Measurements from ENCODE around the gene GDE1. TPM values are rescaled to one million over a fixed set of nuclear protein-coding genes. Genes with fewer than 3 reads are reported as not detected.

Gene GDE1
- total RNA-seq, 1 donor from 2014 or later: 126 TPM

- intact Hi-C loops (cut with micrococcal nuclease): no loop called here
- Histone ChIP-seq H3K27me3 (ENCODE audit: low read depth) (no peaks in the 10 kb centered on the region), H3K9me3 (replicated peaks) (no peaks in the 10 kb centered on the region), H3K36me3 (peaks cover 30% of the 10 kb centered on the region), H3K27ac (replicated peaks) (no peak overlapping the region), H3K4me1 (peaks cover 39% of the 10 kb centered on the region), H3K4me3 (no peak overlapping the region)
- no peak for TF ChIP-seq CTCF (IDR thresholded peaks at IDR 0.05; ENCODE audit: borderline replicate concordance)
- DNase-seq: no peak
Observed at GRCh38 chr16:19515757-19516156, 6.1 kb downstream of the GDE1 start.

- DNase-seq: no peak
- peaks cover 49% of the 10 kb centered on the region for H3K36me3 ChIP-seq
- H3K9me3 ChIP-seq (replicated peaks): no peaks in the 10 kb centered on the region
- no peak for TF ChIP-seq CTCF (IDR thresholded peaks at IDR 0.05; ENCODE audit: borderline replicate concordance)
- H3K27ac ChIP-seq (replicated peaks): no peak overlapping the region
- H3K4me1 ChIP-seq: peaks cover 18% of the 10 kb centered on the region
- H3K4me3 ChIP-seq: no peak overlapping the region
- intact Hi-C loops (cut with micrococcal nuclease): no loop called here
- no peaks in the 10 kb centered on the region for H3K27me3 ChIP-seq (ENCODE audit: low read depth)
Observed at GRCh38 chr16:19513377-19514053, 8.4 kb downstream of the GDE1 start.

DNA sequence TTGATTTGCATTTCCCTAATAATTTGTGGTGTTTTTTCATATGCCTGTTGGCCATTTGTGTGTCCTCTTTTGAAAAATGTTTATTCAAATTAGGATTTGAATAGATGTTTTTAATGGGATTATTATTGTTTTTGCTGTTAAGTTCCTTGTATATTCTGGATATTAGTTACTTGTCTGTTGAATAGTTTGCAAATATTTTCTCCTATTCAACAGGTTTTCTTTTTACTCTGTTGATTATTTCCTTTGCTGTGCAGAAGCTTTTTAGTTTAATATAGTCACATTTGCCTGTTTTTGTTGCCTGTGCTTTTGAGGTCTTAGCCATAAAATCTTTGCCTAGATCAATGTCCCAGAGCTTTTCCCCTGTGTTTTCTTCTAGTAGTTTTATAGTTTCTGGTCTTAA, 9.6 kb downstream of the GDE1 start:
- H3K4me3 ChIP-seq: no peak overlapping the region
- H3K27me3 ChIP-seq (ENCODE audit: low read depth): no peaks in the 10 kb centered on the region
- TF ChIP-seq CTCF (IDR thresholded peaks at IDR 0.05; ENCODE audit: borderline replicate concordance): no peak
- H3K4me1 ChIP-seq: peaks cover 7% of the 10 kb centered on the region
- H3K27ac ChIP-seq (replicated peaks): no peak overlapping the region
- peaks cover 61% of the 10 kb centered on the region for H3K36me3 ChIP-seq
- no peak for DNase-seq
- H3K9me3 ChIP-seq (replicated peaks): no peaks in the 10 kb centered on the region
- intact Hi-C loops (cut with micrococcal nuclease): no loop called here

- Histone ChIP-seq H3K9me3 (replicated peaks) (no peaks in the 10 kb centered on the region), H3K4me3 (no peak overlapping the region), H3K36me3 (peaks cover 64% of the 10 kb centered on the region), H3K4me1 (peaks cover 9% of the 10 kb centered on the region), H3K27ac (replicated peaks) (no peak overlapping the region), H3K27me3 (ENCODE audit: low read depth) (no peaks in the 10 kb centered on the region)
- DNase-seq: no peak
- intact Hi-C loops (cut with micrococcal nuclease): loop anchor here (10.0 kb wide), 1 partner anchor 423 kb away; no protein-coding TSS in a partner anchor
- TF ChIP-seq CTCF (IDR thresholded peaks at IDR 0.05; ENCODE audit: borderline replicate concordance): no peak
Observed at GRCh38 chr16:19507867-19508266, 14.0 kb downstream of the GDE1 start.

GRCh38 chr16:19506965-19507364, 14.9 kb downstream of the GDE1 start:
- DNase-seq: no peak
- H3K36me3 ChIP-seq: peaks cover 73% of the 10 kb centered on the region
- intact Hi-C loops (cut with micrococcal nuclease): loop anchor here (10.0 kb wide), 1 partner anchor 422 kb away; no protein-coding TSS in a partner anchor
- no peaks in the 10 kb centered on the region for H3K27me3 ChIP-seq (ENCODE audit: low read depth)
- peaks cover 9% of the 10 kb centered on the region for H3K4me1 ChIP-seq
- no peak overlapping the region for H3K27ac ChIP-seq (replicated peaks)
- H3K9me3 ChIP-seq (replicated peaks): no peaks in the 10 kb centered on the region
- no peak for TF ChIP-seq CTCF (IDR thresholded peaks at IDR 0.05; ENCODE audit: borderline replicate concordance)
- H3K4me3 ChIP-seq: no peak overlapping the region
